GM23248 (cell line): Measurements from ENCODE around the gene GPR22. TPM values are rescaled to one million over a fixed set of nuclear protein-coding genes. Genes with fewer than 3 reads are reported as not detected.

ENCODE experiments used
- DNase-seq: peaks from one replicate; pipeline ENCODE4 v3.0.0-alpha.2; 2015
- H2AFZ ChIP-seq: fragments of 200-600 bp; sonication (generic); 2 replicates; pipeline ENCODE4 v1.6.1; 2016; ENCODE audit warnings: antibody characterized with exemption
- H3F3A ChIP-seq: fragments of 200-600 bp; sonication (generic); 2 replicates; pipeline ENCODE4 v1.6.1; 2016; ENCODE audit warnings: mild to moderate bottlenecking, antibody characterized with exemption, mixed run types; ENCODE audit not compliant: insufficient read depth
- H3K27ac ChIP-seq: fragments of 200-600 bp; sonication (generic); 2 replicates; pipeline ENCODE4 v1.5.1; 2016; ENCODE audit warnings: mild to moderate bottlenecking
- H3K27me3 ChIP-seq: fragments of 200-600 bp; sonication (generic); replicated peaks from 2 replicates; pipeline ENCODE4 v1.6.1; 2016; ENCODE audit warnings: mild to moderate bottlenecking; ENCODE audit not compliant: insufficient read depth
- H3K36me3 ChIP-seq: fragments of 200-600 bp; sonication (generic); 2 replicates; pipeline ENCODE4 v1.6.1; 2016; ENCODE audit warnings: low read depth, mild to moderate bottlenecking
- H3K4me1 ChIP-seq: fragments of 200-600 bp; sonication (generic); 2 replicates; pipeline ENCODE4 v1.6.1; 2016; ENCODE audit warnings: mild to moderate bottlenecking; ENCODE audit not compliant: insufficient read depth
- H3K4me2 ChIP-seq: fragments of 200-600 bp; sonication (generic); one replicate; pipeline ENCODE4 v1.6.1; 2016; ENCODE audit warnings: mild to moderate bottlenecking; ENCODE audit not compliant: unreplicated experiment
- H3K4me3 ChIP-seq: fragments of 200-600 bp; sonication (generic); 2 replicates; pipeline ENCODE4 v1.5.1; 2016; ENCODE audit warnings: mild to moderate bottlenecking
- H3K79me2 ChIP-seq: fragments of 200-600 bp; sonication (generic); 2 replicates; pipeline ENCODE4 v1.6.1; 2016; ENCODE audit warnings: mild to moderate bottlenecking; ENCODE audit not compliant: insufficient read depth
- H3K9ac ChIP-seq: fragments of 200-600 bp; sonication (generic); 2 replicates; pipeline ENCODE4 v1.6.1; 2016; ENCODE audit warnings: mild to moderate bottlenecking
- H3K9me2 ChIP-seq: fragments of 200-600 bp; sonication (generic); 2 replicates; pipeline ENCODE4 v1.6.1; 2016; ENCODE audit warnings: mixed run types, mild to moderate bottlenecking, moderate library complexity; ENCODE audit not compliant: insufficient read depth
- H3K9me3 ChIP-seq: fragments of 200-600 bp; sonication (generic); one replicate; pipeline ENCODE4 v1.6.1; 2017; ENCODE audit warnings: low read depth
- H4K20me1 ChIP-seq: fragments of 200-600 bp; sonication (generic); 2 replicates; pipeline ENCODE4 v1.6.0; 2016; ENCODE audit not compliant: insufficient read depth
- EZH2 ChIP-seq: fragments of 200-600 bp; sonication (generic); IDR thresholded peaks from 2 replicates; pipeline ENCODE4 v1.6.1; 2018; ENCODE audit warnings: antibody characterized with exemption, mild to moderate bottlenecking; ENCODE audit not compliant: insufficient read depth, poor library complexity, severe bottlenecking
- EZH2phosphoT487 ChIP-seq: fragments of 200-600 bp; sonication (generic); IDR thresholded peaks from 2 replicates; pipeline ENCODE4 v1.6.1; 2018; ENCODE audit warnings: antibody characterized with exemption, moderate library complexity, mild to moderate bottlenecking, low read depth; ENCODE audit not compliant: insufficient read depth
- WGBS, 2 experiments: methylation state at CpG; one replicate each; pipeline ENCODE4 v1.1.6; 2015 to 2017; ENCODE audit warnings: low lambda C conversion rate in 2 of 2, low coverage in 1 of 2; ENCODE audit errors: missing lambda C conversion rate in 2 of 2; 5-methylcytosine and 5-hydroxymethylcytosine counted together
- in situ Hi-C: fragments of 300-500 bp; cut with MboI; formaldehyde crosslinking; loops from 2 replicates; pipeline ENCODE4 v1.15.0; 2020
- polyA plus RNA-seq: library from polyadenylated mRNA; unstranded; fragments of >200 nt; fragmentation: Nextera tagmentation; extraction: Ambion mirVana; gene quantifications from 2 replicates; pipeline ENCODE4 v1.2.1, GENCODE V29; 2016
- total RNA-seq: library from RNA; depleted of rRNA; stranded (reverse); fragments of >200 nt; shearing (Covaris generic); gene quantifications from 2 replicates; pipeline ENCODE4 v1.2.3, GENCODE V29; 2014

GPR22 gene
- total and polyA plus RNA-seq, 2 experiments from 2014 or later = 0.39 TPM; not detected in 1

DNA sequence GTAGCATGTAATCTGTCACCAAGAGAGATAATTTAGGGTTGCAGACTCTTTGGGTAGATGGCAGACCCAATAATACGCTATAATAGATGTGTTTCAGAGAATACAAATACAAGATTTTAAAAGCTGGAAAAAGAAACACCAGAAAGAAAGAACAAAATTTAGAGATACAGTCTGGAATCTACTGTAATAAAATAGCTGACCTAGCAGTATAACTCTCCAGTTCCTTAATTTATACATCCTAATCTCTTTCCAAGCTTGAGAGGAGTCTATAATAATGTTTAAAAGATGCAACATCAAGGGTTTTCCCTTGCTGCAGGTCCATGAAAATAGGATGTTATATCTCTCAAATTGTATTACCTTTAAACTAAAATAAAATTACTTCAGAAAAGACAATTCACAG lies 27.2 kb upstream of the GPR22 start:
- 96 to 100% methylated on average over 1 of the region's 1 CpG for WGBS, 2 experiments
- no peaks in the 10 kb centered on the region for H3K79me2 ChIP-seq
- H4K20me1 ChIP-seq = no peaks in the 10 kb centered on the region
- H3K36me3 ChIP-seq = no peaks in the 10 kb centered on the region
- in situ Hi-C loops = no loop called here
- no peak for DNase-seq
- peaks cover 21% of the 10 kb centered on the region for H3K4me1 ChIP-seq
- H3F3A ChIP-seq = peaks cover 13% of the 10 kb centered on the region; the same call in 1 of the 2 replicates
- H3K9ac ChIP-seq = no peak overlapping the region
- TF ChIP-seq EZH2 = no peak
- TF ChIP-seq EZH2phosphoT487 = no peak
- H3K27ac ChIP-seq = no peak overlapping the region
- H2AFZ ChIP-seq = no peak overlapping the region
- no peak overlapping the region for H3K4me2 ChIP-seq
- H3K4me3 ChIP-seq = no peak overlapping the region
- H3K27me3 ChIP-seq = no peaks in the 10 kb centered on the region
- peaks cover 5% of the 10 kb centered on the region; the same call in 1 of the 2 replicates for H3K9me2 ChIP-seq
- no peaks in the 10 kb centered on the region for H3K9me3 ChIP-seq

DNA sequence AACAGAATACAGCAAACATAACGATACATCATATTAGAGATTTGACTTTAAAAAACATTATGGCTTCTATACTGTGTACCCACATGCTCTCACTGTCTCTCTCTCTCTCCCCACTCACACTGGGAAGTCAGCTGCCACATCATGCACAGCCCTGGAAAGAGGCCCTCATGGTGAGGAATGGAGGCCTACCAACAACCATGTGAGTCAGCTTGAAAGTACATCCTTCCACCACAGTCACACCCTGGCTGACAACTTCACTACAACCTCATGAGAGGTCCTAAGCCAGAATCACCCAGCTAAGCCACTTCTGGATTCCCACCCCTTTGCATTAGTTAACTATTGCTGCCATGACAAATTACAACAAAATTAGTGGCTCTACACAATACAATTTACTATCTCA lies 23.3 kb upstream of the GPR22 start:
- no peaks in the 10 kb centered on the region for H4K20me1 ChIP-seq
- 0 out of 2 replicates have a peak overlapping the region, but pooled peaks have one; percentile 26 for H3K9ac ChIP-seq
- H3F3A ChIP-seq = peaks cover 13% of the 10 kb centered on the region; the same call in 1 of the 2 replicates
- in situ Hi-C loops = no loop called here
- no peaks in the 10 kb centered on the region for H3K36me3 ChIP-seq
- no peaks in the 10 kb centered on the region for H3K27me3 ChIP-seq
- H3K79me2 ChIP-seq = no peaks in the 10 kb centered on the region
- H3K4me3 ChIP-seq = no peak overlapping the region
- H3K27ac ChIP-seq = peak overlapping the region; percentile 68
- no peak overlapping the region for H2AFZ ChIP-seq
- DNase-seq = peak; percentile 86
- H3K9me3 ChIP-seq = no peaks in the 10 kb centered on the region
- peak overlapping the region; percentile 2 for H3K4me2 ChIP-seq
- H3K4me1 ChIP-seq = peaks cover 17% of the 10 kb centered on the region
- H3K9me2 ChIP-seq = peaks cover 5% of the 10 kb centered on the region; the same call in 1 of the 2 replicates
- 100% methylated on average over 1 of the region's 1 CpG for WGBS, 2 experiments
- TF ChIP-seq EZH2 = no peak
- TF ChIP-seq EZH2phosphoT487 = no peak

DNA sequence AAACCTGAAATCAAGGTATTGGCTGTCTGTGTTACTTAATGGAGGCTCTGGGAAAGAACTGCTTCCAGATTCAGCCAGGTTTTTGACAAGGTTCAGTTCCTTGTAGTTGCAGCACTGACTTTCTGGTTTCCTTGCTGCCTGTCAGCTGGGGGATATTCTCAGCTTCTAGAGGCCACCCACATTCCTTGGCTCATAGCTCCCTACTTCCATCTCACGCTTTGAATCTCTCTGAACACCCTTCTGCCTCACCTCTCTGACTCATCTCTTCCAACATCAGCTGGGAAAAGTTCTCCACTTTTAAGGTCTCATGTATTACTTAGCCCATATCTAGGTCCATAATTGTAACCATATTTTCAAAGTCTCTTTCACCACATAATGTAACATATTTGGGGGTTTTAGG lies 22.9 kb upstream of the GPR22 start:
- peaks cover 13% of the 10 kb centered on the region for H3K4me1 ChIP-seq
- no peak overlapping the region for H2AFZ ChIP-seq
- H3F3A ChIP-seq = peaks cover 13% of the 10 kb centered on the region; the same call in 1 of the 2 replicates
- H3K9me2 ChIP-seq = peaks cover 5% of the 10 kb centered on the region; the same call in 1 of the 2 replicates
- TF ChIP-seq EZH2 = no peak
- no peak for TF ChIP-seq EZH2phosphoT487
- H3K9me3 ChIP-seq = no peaks in the 10 kb centered on the region
- H3K4me2 ChIP-seq = peak overlapping the region; percentile 2
- H3K9ac ChIP-seq = 0 out of 2 replicates have a peak overlapping the region, but pooled peaks have one; percentile 26
- H3K4me3 ChIP-seq = no peak overlapping the region
- no peaks in the 10 kb centered on the region for H3K79me2 ChIP-seq
- H3K27ac ChIP-seq = peak overlapping the region; percentile 68
- H3K36me3 ChIP-seq = no peaks in the 10 kb centered on the region
- in situ Hi-C loops = no loop called here
- no peaks in the 10 kb centered on the region for H4K20me1 ChIP-seq
- no peaks in the 10 kb centered on the region for H3K27me3 ChIP-seq
- peak; percentile 60 for DNase-seq
- 47 to 52% methylated on average over 1 of the region's 1 CpG for WGBS, 2 experiments

DNA sequence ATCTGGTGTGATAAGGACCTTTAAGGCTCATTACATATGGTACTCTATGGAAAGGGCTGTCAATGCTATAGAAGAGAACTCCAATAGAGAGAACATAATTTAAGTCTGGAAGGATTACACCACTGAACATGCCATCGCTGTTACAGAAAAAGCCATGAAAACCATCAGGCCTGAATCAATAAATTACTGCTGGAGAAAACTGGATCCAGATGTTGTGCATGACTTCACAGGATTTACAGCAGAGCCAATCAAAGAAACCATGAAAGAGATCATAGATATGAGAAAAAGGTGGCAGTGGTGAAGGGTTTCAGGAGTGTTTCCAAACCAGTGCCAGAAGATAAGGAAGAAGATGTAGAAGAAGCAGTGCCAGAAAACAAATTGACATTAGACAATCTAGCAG lies 18.9 kb upstream of the GPR22 start:
- Histone ChIP-seq H3F3A (peaks cover 13% of the 10 kb centered on the region; the same call in 1 of the 2 replicates), H3K4me3 (no peak overlapping the region), H3K79me2 (no peaks in the 10 kb centered on the region), H3K27ac (no peak overlapping the region), H4K20me1 (no peaks in the 10 kb centered on the region), H3K4me1 (peaks cover 10% of the 10 kb centered on the region), H3K27me3 (no peaks in the 10 kb centered on the region), H3K36me3 (no peaks in the 10 kb centered on the region), H3K4me2 (no peak overlapping the region), H2AFZ (no peak overlapping the region), H3K9me3 (no peaks in the 10 kb centered on the region), H3K9ac (no peak overlapping the region), H3K9me2 (peaks cover 2% of the 10 kb centered on the region; the same call in 1 of the 2 replicates)
- no peak for DNase-seq
- in situ Hi-C loops = loop anchor here (25.0 kb wide), 2 partner anchors 286 to 411 kb away; partner anchors contain the start of gene CBLL1
- no peak for TF ChIP-seq EZH2
- no peak for TF ChIP-seq EZH2phosphoT487
- WGBS, 2 experiments = 0 to 27% methylated on average over 1 of the region's 1 CpG
